NCI-H2227 (cell line): ENCODE results near the gene DERA.
"Not testable (repeated sequence)": the region's sequence is repeated elsewhere in the genome, so short reads cannot be mapped to it uniquely, and the experiment has no call there.

Source experiments
- DNase-seq: peaks from one replicate; lab custom pipeline; 2025; ENCODE audit not compliant: unreplicated experiment; lab: John Stamatoyannopoulos, UW

DERA gene

DNA sequence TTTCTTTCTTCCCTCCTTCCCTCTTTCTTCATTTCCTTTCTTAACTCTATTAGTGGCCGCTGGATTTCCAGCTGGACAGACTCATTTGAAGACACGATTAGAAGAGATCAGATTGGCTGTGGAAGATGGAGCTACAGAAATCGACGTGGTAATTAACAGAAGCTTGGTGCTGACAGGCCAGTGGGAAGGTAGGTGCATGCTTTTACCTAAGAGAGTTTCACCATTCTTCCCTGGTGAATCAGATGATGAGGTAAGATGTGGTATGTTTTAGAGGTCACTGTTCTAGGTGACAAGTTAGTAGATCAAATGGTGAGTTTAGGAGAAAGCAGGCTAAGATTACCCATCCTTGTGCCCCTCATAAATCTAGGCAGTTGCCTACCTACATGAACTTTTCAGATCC, 51.6 kb downstream of the DERA start:
- DNase-seq = no peak

DNA sequence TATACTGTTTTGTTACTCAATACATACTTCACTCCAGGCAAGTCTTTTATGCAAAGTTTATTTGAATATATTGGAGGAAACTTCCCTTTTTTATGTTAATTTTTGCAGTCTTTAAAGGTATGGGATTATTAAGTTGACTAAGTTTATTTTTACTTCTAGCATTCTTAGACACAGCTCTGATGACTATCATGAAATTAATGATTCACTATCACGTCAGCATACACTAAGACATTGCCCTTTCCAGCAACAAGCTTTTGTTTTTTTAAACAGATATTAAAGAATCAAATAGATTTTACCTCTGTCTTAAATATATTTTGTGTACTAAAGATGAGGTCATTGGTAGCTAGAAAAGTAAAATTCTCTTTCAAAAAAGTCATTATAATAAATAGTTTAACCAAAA, 52.1 kb downstream of the DERA start:
- DNase-seq = no peak

- DNase-seq = no peak
These were observed 55.3 kb downstream of the DERA start for GRCh38 chr12:15966426-15966825.

DNA sequence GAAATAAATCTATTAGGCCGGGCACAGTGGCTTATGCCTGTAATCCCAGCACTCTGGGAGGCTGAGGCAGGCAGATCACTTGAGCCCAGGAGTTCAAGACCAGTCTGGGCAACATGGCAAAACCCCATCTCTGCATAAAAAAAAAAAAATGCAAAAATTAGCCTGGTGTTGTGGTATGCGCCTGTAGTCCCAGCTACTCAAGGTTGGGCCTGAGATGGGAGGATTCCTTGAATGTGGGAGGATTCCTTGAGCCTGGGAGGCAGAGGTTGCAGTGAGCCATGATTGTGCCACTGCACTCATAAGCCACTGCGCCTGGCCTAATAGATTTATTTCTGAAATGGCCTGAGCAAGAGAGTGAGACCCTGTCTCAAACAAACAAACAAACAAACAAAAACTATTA, 55.9 kb downstream of the DERA start:
- DNase-seq = not testable (repeated sequence)

GRCh38 chr12:15971211-15971610, 60.1 kb downstream of the DERA start:
- DNase-seq = no peak

DNA sequence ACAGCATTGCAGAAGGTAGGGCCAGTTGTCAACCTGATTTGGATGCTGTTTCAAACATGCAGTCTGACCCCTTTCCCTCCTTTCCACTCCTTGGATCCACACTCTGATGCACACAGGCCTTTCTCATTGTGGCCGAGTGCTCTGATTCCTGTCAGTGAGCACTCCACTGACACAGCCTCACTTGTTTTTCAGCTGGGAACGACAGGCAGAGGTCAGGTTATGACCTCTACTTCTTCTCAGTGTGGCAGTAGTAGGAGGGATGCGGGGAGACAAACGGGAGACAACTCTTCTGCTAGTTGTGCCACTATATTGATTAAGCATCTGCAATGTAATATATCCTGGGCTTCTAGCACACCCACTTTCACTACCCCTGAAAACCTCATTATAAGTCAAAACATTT, 61.8 kb downstream of the DERA start:
- no peak for DNase-seq

GRCh38 chr12:15977999-15978951, 67.1 kb downstream of the DERA start:
- no peak for DNase-seq

DNA sequence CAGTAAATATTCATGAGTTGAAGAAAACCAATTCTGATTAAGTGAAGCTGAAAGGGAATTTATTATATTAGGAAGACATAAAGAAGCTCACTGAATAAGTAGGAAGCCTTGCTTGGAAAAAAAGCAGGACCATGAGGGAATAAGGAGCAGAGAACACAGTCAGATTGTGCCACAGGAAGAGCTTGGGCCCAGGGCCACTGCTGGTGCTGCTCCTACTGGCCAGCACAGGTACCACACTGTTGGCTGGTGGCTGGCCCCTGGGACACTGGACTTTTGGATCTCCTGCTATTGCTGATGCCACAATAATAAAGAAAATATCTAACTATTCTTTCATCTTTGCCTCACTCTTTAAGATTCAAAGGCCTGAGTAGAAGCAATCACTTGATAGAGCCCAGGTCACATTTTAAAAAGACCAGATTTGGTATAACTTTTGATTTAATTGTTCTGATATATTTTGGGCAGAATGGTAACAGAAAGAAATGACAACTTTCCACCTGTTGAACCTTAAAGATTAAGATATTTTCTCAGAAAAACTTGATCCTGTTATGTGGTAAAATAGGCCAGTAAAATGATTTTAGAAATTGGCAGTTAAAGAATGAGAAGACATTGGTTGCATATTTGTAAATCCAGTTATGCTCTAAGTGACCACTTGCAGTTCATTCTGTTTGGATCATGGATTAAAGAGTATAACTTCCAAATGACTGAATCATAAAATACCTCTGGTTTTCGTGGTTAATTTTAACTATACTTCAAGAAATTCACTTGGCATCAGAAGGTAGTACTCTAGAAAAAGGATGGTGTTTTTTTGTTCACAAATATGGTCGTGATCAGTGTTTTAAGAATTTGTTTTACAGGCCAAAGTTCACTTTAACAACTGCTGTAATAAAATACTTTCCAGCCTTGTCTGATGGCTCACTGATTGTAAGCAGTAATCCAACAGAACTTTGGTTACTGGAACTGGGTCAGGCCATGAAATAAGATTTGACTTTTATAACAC, 68.3 kb downstream of the DERA start:
- no peak for DNase-seq

DNA sequence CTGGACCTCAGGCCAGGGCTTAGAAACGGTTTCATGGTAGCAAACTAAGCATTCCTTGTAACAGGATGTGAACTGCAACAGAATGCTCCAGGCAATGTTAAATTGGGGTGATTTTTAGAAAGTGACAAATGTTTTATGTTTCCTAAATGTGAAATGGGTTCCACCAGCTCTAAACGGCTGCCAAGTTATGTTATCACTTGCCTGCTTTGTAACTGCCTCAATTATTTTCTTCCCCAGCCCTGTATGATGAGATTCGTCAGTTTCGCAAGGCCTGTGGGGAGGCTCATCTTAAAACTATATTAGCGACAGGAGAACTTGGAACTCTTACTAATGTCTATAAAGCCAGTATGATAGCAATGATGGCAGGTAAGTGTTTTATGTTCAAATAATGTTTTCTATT, 70.9 kb downstream of the DERA start:
- DNase-seq = no peak

- no peak for DNase-seq
These were observed 71.3 kb downstream of the DERA start for GRCh38 chr12:15982471-15982870.

- no peak for DNase-seq
These were observed 71.8 kb downstream of the DERA start for GRCh38 chr12:15982921-15983320.

DNA sequence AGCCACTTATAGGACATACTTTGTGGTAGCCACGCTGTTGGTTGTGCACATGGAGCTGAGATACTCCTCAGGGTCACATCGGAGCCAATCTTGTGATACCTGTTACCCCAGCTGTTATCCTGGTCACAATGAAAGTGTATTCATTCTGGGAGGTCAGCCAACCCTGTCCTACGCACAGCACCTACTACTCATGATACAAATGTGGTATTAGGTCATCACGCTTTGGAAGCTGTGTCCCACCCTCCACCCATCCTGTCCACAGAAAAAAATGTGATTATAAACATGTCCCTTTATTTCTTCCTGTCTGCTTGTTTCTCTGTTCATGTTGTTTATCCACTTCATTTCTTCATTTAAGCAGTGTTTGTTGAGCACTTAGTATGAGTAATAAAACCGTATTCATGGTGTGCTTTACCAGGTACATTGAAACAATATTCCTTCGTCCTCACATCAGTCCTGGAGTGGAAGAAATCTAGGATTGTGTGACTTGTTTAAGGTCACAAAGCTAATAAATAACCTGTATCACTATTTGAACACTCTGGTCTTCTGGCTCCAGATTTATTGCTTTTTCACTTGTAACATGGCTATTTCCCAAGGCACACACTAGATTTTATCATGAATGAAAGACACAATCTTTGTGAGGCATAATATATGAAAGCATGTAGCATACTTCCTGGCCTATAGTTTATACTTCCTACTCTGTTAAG, 73.1 kb downstream of the DERA start:
- DNase-seq = no peak

GRCh38 chr12:15984963-15985362, 73.8 kb downstream of the DERA start:
- no peak for DNase-seq

DNA sequence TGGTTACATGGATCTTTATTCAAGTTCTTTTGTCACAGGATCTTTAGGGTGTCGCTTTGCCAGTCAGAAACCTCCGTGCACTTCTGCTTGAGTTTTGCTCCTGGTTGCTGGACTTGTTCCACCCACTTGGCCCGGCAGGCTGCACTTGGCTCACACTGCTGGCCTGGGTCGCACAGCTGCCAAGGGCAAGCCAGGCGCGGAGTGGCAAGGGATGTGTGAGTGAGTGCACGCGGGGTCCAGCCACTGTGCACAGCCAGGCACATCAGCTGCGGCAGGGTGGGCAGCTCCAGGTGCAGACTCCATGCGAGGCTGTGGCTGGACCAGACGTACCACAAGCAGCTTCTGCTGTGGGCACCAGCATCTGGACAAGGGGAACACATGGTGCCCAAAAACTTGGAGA, 76.6 kb downstream of the DERA start:
- DNase-seq = no peak

DNA sequence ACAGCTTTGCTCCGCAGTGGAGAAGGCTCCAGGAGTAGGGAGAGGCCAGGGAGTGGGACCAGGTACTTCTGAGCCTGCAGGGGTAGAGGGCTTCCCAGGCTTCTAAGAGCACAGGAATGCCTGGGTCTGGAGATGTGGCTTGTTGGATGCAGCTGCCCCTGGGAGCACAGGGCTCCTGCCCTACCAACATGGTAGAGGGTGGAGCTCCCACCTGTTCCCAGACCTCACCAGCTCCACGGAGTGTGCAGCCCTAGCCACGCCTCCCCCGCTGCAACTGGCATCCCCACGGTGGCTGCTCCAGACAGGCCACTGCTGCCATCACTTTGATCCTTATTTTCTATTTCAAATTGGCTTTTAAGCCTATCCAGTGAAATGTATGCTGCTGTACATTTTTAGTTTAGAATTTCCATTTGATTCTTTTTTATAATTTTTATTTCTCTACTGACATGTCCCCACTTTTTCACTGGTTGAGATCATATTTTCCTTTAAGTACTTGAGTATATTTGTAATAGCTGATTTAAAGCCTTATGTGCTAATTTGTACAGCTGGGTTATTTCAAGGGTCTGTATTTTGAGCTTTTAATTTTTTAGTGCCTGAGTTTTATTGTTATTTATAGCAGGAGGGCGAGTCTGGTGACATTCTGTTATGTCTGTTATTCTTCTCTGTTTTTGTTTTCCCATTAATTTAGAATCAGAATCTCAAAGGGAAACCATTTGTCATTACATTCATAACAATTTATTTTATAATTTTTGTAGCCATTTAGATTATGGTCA, 78.0 kb downstream of the DERA start:
- DNase-seq = no peak

DNA sequence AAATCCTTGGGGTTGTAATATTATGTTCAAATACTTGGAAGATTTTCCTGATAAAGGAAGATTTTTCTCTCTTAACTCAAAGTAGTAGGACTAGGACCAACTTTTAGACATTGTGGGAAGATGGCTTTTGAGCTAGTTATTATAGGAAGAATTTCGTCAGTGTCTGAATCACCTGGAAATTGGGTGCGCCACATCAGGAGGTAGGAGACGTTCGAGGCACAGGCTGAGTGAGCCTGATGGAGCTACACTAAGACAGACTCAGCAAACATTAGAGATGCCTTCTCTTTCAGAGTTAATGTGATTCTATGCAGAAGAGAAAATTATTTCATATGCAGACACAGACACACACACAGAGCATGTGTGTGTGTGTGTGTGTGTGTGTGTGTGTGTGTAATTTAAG, 84.7 kb downstream of the DERA start:
- DNase-seq = no peak

- DNase-seq = no peak
These were observed 85.1 kb downstream of the DERA start for GRCh38 chr12:15996254-15996653.

DNA sequence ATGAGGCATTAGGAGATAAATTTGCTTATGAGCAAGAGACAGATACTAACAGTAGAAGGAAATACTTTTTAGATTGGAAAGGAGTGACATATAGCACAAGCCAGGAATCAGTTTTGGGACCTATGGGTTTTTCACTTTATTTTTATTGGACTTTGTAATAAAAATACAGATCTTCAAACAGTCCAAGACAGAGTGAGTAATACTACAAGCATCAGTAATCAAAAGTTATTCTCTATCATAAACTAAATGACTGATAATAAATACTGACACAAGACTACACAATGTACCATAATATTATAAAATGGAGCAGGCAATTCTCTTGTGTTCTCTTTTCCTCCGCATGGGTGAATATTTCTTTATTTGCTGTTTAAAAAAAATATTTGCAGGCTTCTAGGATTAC, 85.8 kb downstream of the DERA start:
- DNase-seq = no peak

DNA sequence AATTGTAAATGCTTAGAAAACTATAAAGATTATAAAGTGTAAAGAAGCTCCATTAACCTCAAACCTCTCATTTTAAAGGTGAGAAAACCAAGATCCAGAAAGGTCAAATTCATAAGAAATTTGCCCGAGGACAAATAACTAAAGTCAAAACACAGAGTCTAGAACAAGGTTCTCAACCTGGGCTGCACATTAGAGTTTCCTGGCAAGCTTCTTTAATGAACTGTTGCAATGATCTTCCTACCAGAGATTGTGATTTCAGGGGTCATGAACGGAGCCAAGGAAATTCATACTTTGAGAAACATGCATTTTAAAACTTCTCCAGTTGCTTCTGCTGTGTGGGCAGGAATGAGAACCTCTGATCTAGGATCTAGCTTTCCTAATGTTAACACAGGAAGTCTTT, 86.8 kb downstream of the DERA start:
- DNase-seq = no peak

GRCh38 chr12:16002880-16003279, 91.7 kb downstream of the DERA start:
- no peak for DNase-seq
